Measurements from ENCODE around the gene EIF4A3.

- no peak for TF ChIP-seq CTCF (IDR thresholded peaks at IDR 0.05; ENCODE audit: insufficient read depth, low read depth, low read length)
- no peak for TF ChIP-seq EZH2 (IDR thresholded peaks at IDR 0.05; ENCODE audit: insufficient read depth, low read length)
Measured at GRCh38 chr17:80142929-80143328, 4.0 kb downstream of the EIF4A3 start.
